Suprapubic skin (tissue), 4 donors: Measurements from ENCODE around the gene SLC66A2. TPM values are rescaled to one million over a fixed set of nuclear protein-coding genes. Genes with fewer than 3 reads are reported as not detected.

Source experiments
- DNase-seq, 2 donors: peaks; one replicate each; pipeline ENCODE4 v3.0.0-alpha.2; 2019; ENCODE audit warnings: low spot score in 2 of 2
- H3K27ac ChIP-seq: fragments of 200-600 bp; sonication (generic); one replicate; pipeline ENCODE4 v1.5.1; 2019
- H3K27me3 ChIP-seq: fragments of 200-600 bp; sonication (generic); one replicate; pipeline ENCODE4 v1.5.1; 2019
- H3K36me3 ChIP-seq: fragments of 200-600 bp; sonication (generic); one replicate; pipeline ENCODE4 v1.5.1; 2019
- H3K4me1 ChIP-seq: fragments of 200-600 bp; sonication (generic); one replicate; pipeline ENCODE4 v1.5.1; 2019
- H3K4me3 ChIP-seq: fragments of 200-600 bp; sonication (generic); one replicate; pipeline ENCODE4 v1.5.1; 2019; ENCODE audit warnings: mild to moderate bottlenecking
- H3K9me3 ChIP-seq: fragments of 200-600 bp; sonication (generic); one replicate; pipeline ENCODE4 v1.5.1; 2019
- CTCF ChIP-seq, 2 donors: fragments of 200-600 bp in 1 of 2; fragments of 450-650 bp in 1 of 2; sonication (generic) in 1 of 2; IDR thresholded peaks; one replicate each; pipeline ENCODE4 v1.5.1; 2016 to 2019; ENCODE audit warnings: antibody characterized with exemption in 2 of 2, mild to moderate bottlenecking in 1 of 2, moderate library complexity in 1 of 2
- EP300 ChIP-seq: sonication (generic); formaldehyde crosslinking; IDR thresholded peaks from one replicate; pipeline ENCODE4 v1.6.1; 2017; ENCODE audit warnings: antibody characterized with exemption
- POLR2A ChIP-seq, 2 donors: fragments of 450-650 bp; IDR thresholded peaks; one replicate each; pipeline ENCODE4 v1.6.1; 2017; ENCODE audit warnings: antibody characterized with exemption in 2 of 2, mild to moderate bottlenecking in 2 of 2, moderate library complexity in 2 of 2
- POLR2AphosphoS5 ChIP-seq, 3 donors: sonication (generic); formaldehyde crosslinking; IDR thresholded peaks; one replicate each; pipeline ENCODE4 v1.6.1; 2017; ENCODE audit warnings: antibody characterized with exemption in 3 of 3
- WGBS: methylation state at CpG from one replicate; pipeline ENCODE4 v1.1.5; 2018; 5-methylcytosine and 5-hydroxymethylcytosine counted together
- total RNA-seq, 4 donors: library from RNA; depleted of rRNA; stranded (reverse); fragments of >200 nt; gene quantifications; one replicate each; pipeline ENCODE4 v1.1.0, GENCODE V29; 2016

Gene SLC66A2
- total RNA-seq, 4 donors from 2014 or later: 53.4 to 84.7 (median 79.3) TPM

GRCh38 chr18:79874553-79875530 is 76.6 kb downstream of the SLC66A2 start:
- WGBS: 87% methylated on average over 10 of the region's 24 CpGs
- DNase-seq: peak; percentile 40 to 70
- peaks cover 46% of the 10 kb centered on the region for H3K27me3 ChIP-seq
- peaks cover 9% of the 10 kb centered on the region for H3K4me1 ChIP-seq
- H3K27ac ChIP-seq: no peak overlapping the region
- no peaks in the 10 kb centered on the region for H3K36me3 ChIP-seq
- no peaks in the 10 kb centered on the region for H3K9me3 ChIP-seq
- TF ChIP-seq POLR2AphosphoS5 (IDR thresholded peaks at IDR 0.05): no peak
- no peak for TF ChIP-seq CTCF (IDR thresholded peaks at IDR 0.05)
- TF ChIP-seq POLR2A (IDR thresholded peaks at IDR 0.05): no peak
- no peak for TF ChIP-seq EP300
- no peak overlapping the region for H3K4me3 ChIP-seq

GRCh38 chr18:79873449-79874110 is 77.9 kb downstream of the SLC66A2 start:
- DNase-seq: peak; percentile 55 to 71
- Histone ChIP-seq H3K4me3 (no peak overlapping the region), H3K4me1 (peaks cover 9% of the 10 kb centered on the region), H3K27me3 (peaks cover 51% of the 10 kb centered on the region), H3K9me3 (no peaks in the 10 kb centered on the region), H3K36me3 (no peaks in the 10 kb centered on the region), H3K27ac (no peak overlapping the region)
- WGBS: 71% methylated on average over 8 of the region's 34 CpGs
- no peak for TF ChIP-seq POLR2AphosphoS5 (IDR thresholded peaks at IDR 0.05)
- TF ChIP-seq EP300: no peak
- TF ChIP-seq CTCF (IDR thresholded peaks at IDR 0.05): no peak

- no peaks in the 10 kb centered on the region for H3K36me3 ChIP-seq
- H3K9me3 ChIP-seq: no peaks in the 10 kb centered on the region
- peaks cover 51% of the 10 kb centered on the region for H3K27me3 ChIP-seq
- no peak overlapping the region for H3K27ac ChIP-seq
- no peak for TF ChIP-seq POLR2AphosphoS5 (IDR thresholded peaks at IDR 0.05)
- no peak for TF ChIP-seq EP300
- no peak for TF ChIP-seq CTCF (IDR thresholded peaks at IDR 0.05)
- TF ChIP-seq POLR2A (IDR thresholded peaks at IDR 0.05): no peak
- no peak overlapping the region for H3K4me3 ChIP-seq
- peaks cover 9% of the 10 kb centered on the region for H3K4me1 ChIP-seq
- peak; percentile 40 to 56 for DNase-seq
- 53% methylated on average over 33 of the region's 36 CpGs for WGBS
Measured at GRCh38 chr18:79872527-79873444, 78.7 kb downstream of the SLC66A2 start.

GRCh38 chr18:79871481-79872091 is 79.9 kb downstream of the SLC66A2 start:
- no peaks in the 10 kb centered on the region for H3K36me3 ChIP-seq
- DNase-seq: peak; percentile 50 to 72
- H3K4me1 ChIP-seq: peaks cover 9% of the 10 kb centered on the region
- no peak overlapping the region for H3K4me3 ChIP-seq
- no peak overlapping the region for H3K27ac ChIP-seq
- no peaks in the 10 kb centered on the region for H3K9me3 ChIP-seq
- 81% methylated on average over 19 of the region's 33 CpGs for WGBS
- H3K27me3 ChIP-seq: peaks cover 51% of the 10 kb centered on the region
- TF ChIP-seq POLR2A (IDR thresholded peaks at IDR 0.05): no peak

GRCh38 chr18:79871026-79871390 is 80.4 kb downstream of the SLC66A2 start:
- DNase-seq: peak; percentile 44 to 75
- H3K36me3 ChIP-seq: no peaks in the 10 kb centered on the region
- no peak overlapping the region for H3K4me3 ChIP-seq
- 83% methylated on average over 7 of the region's 17 CpGs for WGBS
- H3K9me3 ChIP-seq: no peaks in the 10 kb centered on the region
- H3K27me3 ChIP-seq: peaks cover 46% of the 10 kb centered on the region
- TF ChIP-seq POLR2A (IDR thresholded peaks at IDR 0.05) (no peak), EP300 (no peak), CTCF (IDR thresholded peaks at IDR 0.05) (no peak), POLR2AphosphoS5 (IDR thresholded peaks at IDR 0.05) (no peak)
- H3K27ac ChIP-seq: no peak overlapping the region
- peaks cover 4% of the 10 kb centered on the region for H3K4me1 ChIP-seq
